Cardiac fibroblast (primary cell): Measurements from ENCODE around the gene MRPL40.

Experiments
- DNase-seq, 2 donors: peaks; one replicate each; pipeline versions ENCODE4 v3.0.0 to v3.0.0-alpha.2; 2010; ENCODE audit warnings: low read depth in 2 of 2
- H3K4me3 ChIP-seq, 2 donors: replicated peaks in 1 of 2; 1 replicate in 1 of 2; 2 replicates in 1 of 2; pipeline ENCODE4 v1.5.1; 2011; ENCODE audit warnings: low read depth in 2 of 2, low read length in 2 of 2, mild to moderate bottlenecking in 2 of 2, moderate library complexity in 1 of 2
- TF ChIP-seq, protein P1 (sequence below): IDR thresholded peaks from one replicate; pipeline ENCODE4 v1.5.1; 2011; ENCODE audit warnings: low read depth, mild to moderate bottlenecking, low read length, inconsistent platforms

The MRPL40 gene

DNA sequence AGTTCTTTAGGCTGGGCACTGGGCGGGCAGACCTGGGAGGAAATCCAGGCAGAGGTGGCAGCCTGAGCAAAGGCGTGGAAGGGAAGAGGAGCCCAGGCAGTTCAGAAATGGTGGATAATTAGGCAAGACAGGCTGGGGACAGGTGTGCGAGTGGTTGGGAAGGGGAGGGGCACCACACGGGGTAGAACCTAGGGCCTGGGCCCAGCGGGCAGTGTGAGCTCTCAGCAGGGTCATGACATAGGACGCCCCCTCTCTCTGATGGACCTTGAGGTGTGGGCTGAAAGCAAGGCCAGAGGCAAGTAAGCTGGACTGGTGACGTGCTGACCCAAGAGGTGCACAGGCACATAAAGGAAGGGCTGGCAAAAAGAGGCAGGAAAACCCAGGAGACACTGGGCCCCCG lies 39.9 kb downstream of the MRPL40 start:
- no peak overlapping the region for H3K4me3 ChIP-seq
- TF ChIP-seq, protein P1, sequence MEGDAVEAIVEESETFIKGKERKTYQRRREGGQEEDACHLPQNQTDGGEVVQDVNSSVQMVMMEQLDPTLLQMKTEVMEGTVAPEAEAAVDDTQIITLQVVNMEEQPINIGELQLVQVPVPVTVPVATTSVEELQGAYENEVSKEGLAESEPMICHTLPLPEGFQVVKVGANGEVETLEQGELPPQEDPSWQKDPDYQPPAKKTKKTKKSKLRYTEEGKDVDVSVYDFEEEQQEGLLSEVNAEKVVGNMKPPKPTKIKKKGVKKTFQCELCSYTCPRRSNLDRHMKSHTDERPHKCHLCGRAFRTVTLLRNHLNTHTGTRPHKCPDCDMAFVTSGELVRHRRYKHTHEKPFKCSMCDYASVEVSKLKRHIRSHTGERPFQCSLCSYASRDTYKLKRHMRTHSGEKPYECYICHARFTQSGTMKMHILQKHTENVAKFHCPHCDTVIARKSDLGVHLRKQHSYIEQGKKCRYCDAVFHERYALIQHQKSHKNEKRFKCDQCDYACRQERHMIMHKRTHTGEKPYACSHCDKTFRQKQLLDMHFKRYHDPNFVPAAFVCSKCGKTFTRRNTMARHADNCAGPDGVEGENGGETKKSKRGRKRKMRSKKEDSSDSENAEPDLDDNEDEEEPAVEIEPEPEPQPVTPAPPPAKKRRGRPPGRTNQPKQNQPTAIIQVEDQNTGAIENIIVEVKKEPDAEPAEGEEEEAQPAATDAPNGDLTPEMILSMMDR: no peak
- DNase-seq: no peak

DNA sequence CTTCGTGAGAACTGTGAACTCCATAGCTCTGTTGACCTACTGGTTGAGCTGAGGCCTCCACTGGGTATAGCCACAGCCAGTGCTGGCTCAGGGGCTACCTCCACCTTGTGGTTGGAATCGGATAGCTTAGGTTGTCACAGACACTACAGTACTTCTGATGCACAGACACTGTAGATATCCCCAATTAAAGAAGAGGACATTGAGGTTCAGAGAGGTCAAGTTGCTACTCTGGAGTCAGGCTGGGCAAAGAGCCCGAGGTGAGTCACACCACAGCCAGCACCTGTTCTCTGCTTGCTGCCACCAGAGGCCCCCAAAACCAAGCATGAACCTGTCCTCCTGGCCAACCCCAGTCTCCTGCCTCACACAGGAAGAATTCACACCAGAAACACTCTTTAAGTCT lies 41.2 kb downstream of the MRPL40 start:
- TF ChIP-seq, protein P1: peak; percentile 12

DNA sequence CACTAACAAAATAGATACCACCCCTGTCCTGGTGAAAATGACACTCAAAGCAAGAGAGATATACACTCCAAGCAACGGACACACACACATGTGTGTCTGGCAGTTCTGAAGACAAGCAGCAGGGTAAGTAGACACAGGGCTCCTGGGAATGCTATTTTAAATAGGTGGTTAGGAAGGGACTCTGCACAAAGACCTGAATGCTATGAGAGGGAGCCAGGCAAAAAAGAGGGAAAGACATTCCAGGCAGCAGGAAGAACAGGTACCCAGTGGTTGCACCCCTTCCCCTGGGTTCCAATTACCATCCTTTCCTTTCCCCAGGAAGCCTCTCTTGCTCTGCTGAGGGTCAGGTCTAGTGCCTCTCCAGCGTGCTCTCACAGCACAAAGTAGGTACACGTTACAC lies 43.7 kb downstream of the MRPL40 start:
- TF ChIP-seq, protein P1: no peak
- DNase-seq: no peak
- no peak overlapping the region for H3K4me3 ChIP-seq

More for the DNA sequence above, 41.2 kb downstream of the MRPL40 start:
- DNase-seq: peak in 1 of 2 donors; percentile 28
- H3K4me3 ChIP-seq: no peak overlapping the region

DNA sequence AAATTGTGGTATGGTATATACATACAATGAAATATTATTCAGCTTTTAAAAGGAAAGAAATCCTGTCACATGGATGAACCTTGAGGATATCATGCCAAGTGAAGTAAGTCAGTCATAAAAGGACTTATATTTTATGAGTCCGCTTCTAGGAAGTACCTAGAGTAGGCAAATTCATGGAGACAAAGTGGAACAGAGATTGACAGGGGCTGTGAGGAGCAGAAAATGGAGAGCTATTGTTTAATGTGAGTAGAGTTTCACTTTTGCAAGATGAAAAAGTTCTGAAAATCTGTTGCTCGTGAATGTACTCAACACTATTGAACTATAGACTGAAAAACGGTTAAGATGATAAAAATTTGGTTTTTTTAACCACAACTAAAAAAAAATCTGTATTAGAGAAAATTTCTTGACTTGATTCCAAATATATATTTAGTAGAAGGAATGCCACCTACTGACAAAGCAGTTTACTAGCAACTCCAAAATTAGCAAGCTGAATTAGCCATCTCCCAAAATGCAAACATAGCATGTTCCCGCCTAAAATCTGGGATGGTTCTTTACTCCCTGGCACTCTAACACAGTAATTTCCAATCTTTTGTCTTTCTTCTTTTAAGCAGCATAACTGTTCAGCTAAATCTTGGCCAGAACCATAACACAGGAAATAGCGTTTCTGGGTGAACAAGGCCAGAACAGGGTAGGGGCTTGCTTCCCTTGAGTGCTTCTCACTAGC lies 45.1 kb downstream of the MRPL40 start:
- peak; percentile 41 to 50 for DNase-seq
- H3K4me3 ChIP-seq: peak overlapping the region; percentile 90 to 93
- TF ChIP-seq, protein P1: peak; percentile 21

DNA sequence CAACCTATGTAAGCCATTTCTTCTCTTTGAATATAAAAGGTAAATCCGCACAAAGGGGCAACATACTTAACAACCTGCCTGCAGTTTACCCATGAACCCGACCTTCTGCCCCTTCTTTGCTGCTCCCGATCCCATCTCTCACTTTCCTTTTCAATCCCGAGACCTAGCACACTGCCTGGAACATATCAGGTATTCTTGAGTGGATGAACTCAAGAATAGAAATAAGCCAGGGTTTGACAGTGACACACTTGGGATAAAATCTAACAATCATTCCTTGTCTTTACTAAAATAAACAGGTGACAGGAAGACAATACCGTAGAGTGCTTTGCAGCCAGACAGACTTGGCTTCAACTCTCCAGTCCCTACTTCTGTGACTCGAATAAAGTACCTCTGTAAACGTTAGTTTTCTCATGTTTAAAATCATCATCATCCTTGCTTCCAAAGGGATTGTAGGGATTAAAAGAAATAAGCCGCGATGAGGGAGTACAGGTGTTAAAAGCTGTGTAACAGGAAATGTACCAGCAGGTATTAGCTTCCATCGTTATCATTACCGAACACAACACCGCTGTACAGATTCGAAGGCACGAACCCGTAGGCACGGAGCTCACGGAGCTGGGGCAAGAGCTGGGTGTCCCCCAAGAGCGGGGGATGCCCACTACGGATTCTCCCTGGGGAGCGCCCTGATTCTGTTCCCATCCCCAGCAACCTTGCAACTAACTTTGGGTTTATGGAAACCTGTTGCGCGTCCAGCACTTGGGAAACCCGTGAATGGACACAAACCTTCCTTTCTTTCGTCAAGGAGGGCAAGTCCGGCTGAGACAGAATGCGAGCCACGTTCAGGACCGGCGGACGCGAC lies 45.9 kb downstream of the MRPL40 start:
- peak overlapping the region; percentile 90 to 93 for H3K4me3 ChIP-seq
- DNase-seq: peak in 1 of 2 donors; percentile 7
- TF ChIP-seq, protein P1: no peak

DNA sequence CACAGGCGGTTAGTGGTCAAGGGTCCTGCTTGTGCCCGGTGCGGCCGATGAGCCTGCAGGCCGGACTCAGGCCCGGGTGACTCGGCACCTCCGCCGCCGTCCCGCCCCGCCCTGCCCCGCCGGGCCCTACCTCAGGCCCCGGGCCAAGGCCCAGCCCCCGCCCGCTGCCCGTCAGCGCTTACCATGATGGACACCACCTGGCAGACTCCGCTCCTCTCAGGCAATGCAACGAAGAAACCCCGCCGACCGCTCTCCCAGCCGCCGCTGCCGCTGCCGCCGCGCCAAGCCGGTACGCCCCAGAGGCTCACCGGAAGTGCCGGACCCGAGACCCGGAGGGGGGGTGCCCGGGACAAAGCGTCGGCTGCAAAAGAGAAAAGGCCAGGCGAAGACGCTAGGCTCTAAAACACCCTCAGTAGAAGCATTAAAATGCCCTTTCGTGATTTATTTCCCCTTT lies 46.6 kb downstream of the MRPL40 start, which contains the start of gene UFD1:
Gene UFD1 (minus strand): TSS at position 293 of the 454 bp plus-strand sequence. CDS start 108 bp downstream, at position 185.
- H3K4me3 ChIP-seq: peak within 1 kb of the TSS; percentile 90 to 93
- DNase-seq: peak; percentile 90 to 93
- TF ChIP-seq, protein P1: no peak
